ENCODE results near the gene SNTG2.

DNA sequence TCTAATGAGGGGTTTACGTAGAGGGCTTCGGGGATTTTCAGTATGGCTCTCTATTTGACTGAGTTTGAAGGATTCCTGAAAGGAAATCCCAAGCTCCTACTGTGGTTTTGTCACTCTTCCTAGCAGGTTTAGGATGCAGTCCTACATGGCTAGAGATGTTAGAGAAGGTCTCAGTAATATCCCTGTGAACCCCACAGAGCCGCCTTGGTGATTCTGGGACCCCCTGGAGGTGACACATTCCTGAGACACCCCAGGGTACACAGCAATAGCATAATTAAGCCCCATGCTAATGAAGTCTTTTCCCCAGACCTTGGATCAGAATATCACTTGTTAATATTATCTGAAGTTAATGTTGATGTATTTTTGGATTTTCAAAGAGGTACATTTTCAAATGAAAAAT, 103.8 kb downstream of the SNTG2 start:
- TF ChIP-seq POLR2AphosphoS5 (IDR thresholded peaks at IDR 0.05; ENCODE audit: borderline replicate concordance, low read depth, low read length) = no peak
- no peak for TF ChIP-seq EZH2 (IDR thresholded peaks at IDR 0.05)
